ENCODE measurements around the gene KLHL2.

DNA sequence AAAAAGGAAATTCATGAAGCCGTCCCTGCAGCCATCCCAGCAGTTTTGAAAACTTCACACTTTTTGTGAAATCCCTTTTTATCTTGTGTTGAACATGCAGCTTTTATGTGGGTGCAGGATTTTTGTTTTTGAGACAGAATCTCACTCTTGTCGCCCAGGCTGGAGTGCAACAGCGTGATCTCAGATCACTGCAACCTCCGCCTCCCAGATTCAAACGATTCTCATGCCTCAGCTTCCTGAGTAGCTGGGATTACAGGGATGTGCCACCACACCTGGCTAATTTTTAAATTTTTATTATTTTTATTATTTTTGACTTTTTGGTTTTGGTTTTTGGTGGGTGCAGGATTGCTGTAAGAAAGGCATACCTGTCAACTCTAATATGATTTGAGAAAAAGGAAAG, 112.1 kb downstream of the KLHL2 start:
- TF ChIP-seq, protein P1, sequence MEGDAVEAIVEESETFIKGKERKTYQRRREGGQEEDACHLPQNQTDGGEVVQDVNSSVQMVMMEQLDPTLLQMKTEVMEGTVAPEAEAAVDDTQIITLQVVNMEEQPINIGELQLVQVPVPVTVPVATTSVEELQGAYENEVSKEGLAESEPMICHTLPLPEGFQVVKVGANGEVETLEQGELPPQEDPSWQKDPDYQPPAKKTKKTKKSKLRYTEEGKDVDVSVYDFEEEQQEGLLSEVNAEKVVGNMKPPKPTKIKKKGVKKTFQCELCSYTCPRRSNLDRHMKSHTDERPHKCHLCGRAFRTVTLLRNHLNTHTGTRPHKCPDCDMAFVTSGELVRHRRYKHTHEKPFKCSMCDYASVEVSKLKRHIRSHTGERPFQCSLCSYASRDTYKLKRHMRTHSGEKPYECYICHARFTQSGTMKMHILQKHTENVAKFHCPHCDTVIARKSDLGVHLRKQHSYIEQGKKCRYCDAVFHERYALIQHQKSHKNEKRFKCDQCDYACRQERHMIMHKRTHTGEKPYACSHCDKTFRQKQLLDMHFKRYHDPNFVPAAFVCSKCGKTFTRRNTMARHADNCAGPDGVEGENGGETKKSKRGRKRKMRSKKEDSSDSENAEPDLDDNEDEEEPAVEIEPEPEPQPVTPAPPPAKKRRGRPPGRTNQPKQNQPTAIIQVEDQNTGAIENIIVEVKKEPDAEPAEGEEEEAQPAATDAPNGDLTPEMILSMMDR (IDR thresholded peaks at IDR 0.05; ENCODE audit: extremely low read depth in 1 of 2, insufficient read depth in 1 of 2, low read depth in 1 of 2, low read length in 2 of 2), result no peak
- no peak for TF ChIP-seq POLR2AphosphoS5 (IDR thresholded peaks at IDR 0.05; ENCODE audit: insufficient read depth, low read depth, low read length)
- TF ChIP-seq POLR2A (IDR thresholded peaks at IDR 0.05; ENCODE audit: low read depth, low read length), result no peak
- no peak for TF ChIP-seq EZH2 (IDR thresholded peaks at IDR 0.05; ENCODE audit: borderline replicate concordance, low read depth, low read length, severe bottlenecking)
- TF ChIP-seq MYC (IDR thresholded peaks at IDR 0.05; ENCODE audit: low read depth, low read length), result no peak

All from endothelial cell of umbilical vein (primary cell).